SK-N-SH (cell line): ENCODE results near the gene BRS3. TPM values are rescaled to one million over a fixed set of nuclear protein-coding genes. Genes with fewer than 3 reads are reported as not detected.

Experiments
- CTCF ChIA-PET: fragments of 300-600, 350-600 bp; formaldehyde crosslinking; extraction: SDS; loops from one replicate; lab custom pipeline; 2021; lab: Yijun Ruan, JAX
- POLR2A ChIA-PET: fragments of 350-600 bp; sonication (Branson Sonifier 250); formaldehyde crosslinking; extraction: SDS; loops from one replicate; lab custom pipeline; 2020; ENCODE audit warnings: antibody characterized with exemption, inconsistent platforms; lab: Yijun Ruan, JAX
- DNase-seq: peaks from one replicate; pipeline ENCODE4 v3.0.0; 2012
- H2AFZ ChIP-seq: fragments of 200-600 bp; sonication (generic); 2 replicates; pipeline ENCODE4 v1.8.1; 2016; ENCODE audit warnings: antibody characterized with exemption, mild to moderate bottlenecking, low read depth
- H3F3A ChIP-seq: fragments of 200-600 bp; sonication (generic); replicated peaks from 2 replicates; pipeline ENCODE3; 2016; ENCODE audit warnings: antibody characterized with exemption, mild to moderate bottlenecking; ENCODE audit not compliant: insufficient read depth
- H3K27ac ChIP-seq, 2 experiments: fragments of 200-500 bp in 1 of 2; fragments of 200-600 bp in 1 of 2; sonication (Bioruptor generic) in 1 of 2; sonication (generic), shearing (Covaris generic) in 1 of 2; 2 replicates each; pipeline versions ENCODE4 v1.5.1 to v1.6.1; 2014 to 2016; ENCODE audit warnings: low read depth in 2 of 2, inconsistent platforms in 1 of 2, low read length in 1 of 2, mild to moderate bottlenecking in 1 of 2, mixed read lengths in 1 of 2
- H3K27me3 ChIP-seq: fragments of 200-600 bp; sonication (generic), shearing (Covaris generic); 2 replicates; pipeline ENCODE4 v1.6.1; 2016; ENCODE audit warnings: mixed run types; ENCODE audit not compliant: insufficient read depth
- H3K36me3 ChIP-seq, 2 experiments: fragments of 200-500 bp in 1 of 2; fragments of 200-600 bp in 1 of 2; sonication (Bioruptor generic) in 1 of 2; sonication (generic) in 1 of 2; replicated peaks in 1 of 2; 2 replicates each; pipeline versions ENCODE3 to v1.5.1; 2014 to 2016; ENCODE audit warnings: low read length in 1 of 2, mild to moderate bottlenecking in 1 of 2; ENCODE audit not compliant: insufficient read depth in 2 of 2, control insufficient read depth in 1 of 2
- H3K4me1 ChIP-seq, 2 experiments: fragments of 200-500 bp in 1 of 2; fragments of 200-600 bp in 1 of 2; sonication (Bioruptor generic) in 1 of 2; sonication (generic), shearing (Covaris generic) in 1 of 2; 2 replicates each; pipeline versions ENCODE4 v1.5.1 to v1.6.1; 2014 to 2016; ENCODE audit warnings: low read depth in 1 of 2, low read length in 1 of 2, mixed run types in 1 of 2; ENCODE audit not compliant: insufficient read depth in 2 of 2, control insufficient read depth in 1 of 2
- H3K4me2 ChIP-seq: fragments of 200-600 bp; sonication (generic), shearing (Covaris generic); 2 replicates; pipeline ENCODE4 v1.6.1; 2017; ENCODE audit warnings: mixed run types
- H3K4me3 ChIP-seq, 2 experiments: fragments of 200-500 bp in 1 of 2; fragments of 200-600 bp in 1 of 2; sonication (Bioruptor generic) in 1 of 2; sonication (generic), shearing (Covaris generic) in 1 of 2; 2 replicates each; pipeline versions ENCODE4 v1.5.1 to v1.8.1; 2014 to 2016; ENCODE audit warnings: low read depth in 2 of 2, inconsistent platforms in 1 of 2, low read length in 1 of 2, mild to moderate bottlenecking in 1 of 2, mixed read lengths in 1 of 2, moderate library complexity in 1 of 2
- H3K79me2 ChIP-seq: fragments of 200-600 bp; sonication (generic); 2 replicates; pipeline ENCODE4 v1.8.1; 2017; ENCODE audit warnings: mild to moderate bottlenecking; ENCODE audit not compliant: insufficient read depth
- H3K9ac ChIP-seq: fragments of 200-600 bp; sonication (generic); 2 replicates; pipeline ENCODE4 v1.6.1; 2017; ENCODE audit warnings: mixed run types
- H3K9me2 ChIP-seq: fragments of 200-600 bp; sonication (generic); 2 replicates; pipeline ENCODE4 v1.6.1; 2017; ENCODE audit warnings: mixed run types
- H3K9me3 ChIP-seq: fragments of 200-600 bp; sonication (generic); 2 replicates; pipeline ENCODE4 v1.6.1; 2017; ENCODE audit warnings: mixed run types, mild to moderate bottlenecking, moderate library complexity
- H4K20me1 ChIP-seq: fragments of 200-600 bp; sonication (generic); 2 replicates; pipeline ENCODE4 v1.6.1; 2017; ENCODE audit warnings: mild to moderate bottlenecking, mixed run types; ENCODE audit not compliant: insufficient read depth
- CHD2 ChIP-seq: fragments of 150-350 bp; IDR thresholded peaks from 2 replicates; pipeline ENCODE4 v1.6.1; 2018; ENCODE audit warnings: low read length; ENCODE audit not compliant: partially characterized antibody
- ELF1 ChIP-seq: IDR thresholded peaks from 2 replicates; pipeline ENCODE4 v1.4.0; 2012
- FOSL2 ChIP-seq: IDR thresholded peaks from 2 replicates; pipeline ENCODE4 v1.4.0; 2012; ENCODE audit warnings: low read depth, mild to moderate bottlenecking, moderate library complexity, borderline replicate concordance
- FOXJ3 ChIP-seq: sonication (generic); formaldehyde crosslinking; IDR thresholded peaks from 2 replicates; pipeline ENCODE4 v1.5.1; 2020; ENCODE audit warnings: mild to moderate bottlenecking, missing genetic modification reagents
- FOXM1 ChIP-seq: IDR thresholded peaks from 2 replicates; pipeline ENCODE4 v1.4.0; 2012; ENCODE audit warnings: low read depth, mild to moderate bottlenecking
- GABPA ChIP-seq: IDR thresholded peaks from 2 replicates; pipeline ENCODE4 v1.4.0; 2012; ENCODE audit warnings: low read depth, mild to moderate bottlenecking
- GATA2 ChIP-seq: sonication (generic); formaldehyde crosslinking; IDR thresholded peaks from 2 replicates; pipeline ENCODE4 v1.5.0; 2020; ENCODE audit warnings: mild to moderate bottlenecking, missing genetic modification reagents
- MAX ChIP-seq: IDR thresholded peaks from 2 replicates; pipeline ENCODE4 v1.4.0; 2012; ENCODE audit warnings: low read depth
- NFIC ChIP-seq: IDR thresholded peaks from 2 replicates; pipeline ENCODE4 v1.4.0; 2012; ENCODE audit warnings: borderline replicate concordance
- RFX5 ChIP-seq: IDR thresholded peaks from 2 replicates; pipeline ENCODE4 v1.6.1; 2012; ENCODE audit warnings: mild to moderate bottlenecking, improper control_type of control experiment, low read length
- RXRA ChIP-seq: IDR thresholded peaks from 2 replicates; pipeline ENCODE4 v1.4.0; 2012; ENCODE audit warnings: low read depth, mild to moderate bottlenecking, borderline replicate concordance
- SMC3 ChIP-seq: IDR thresholded peaks from 2 replicates; pipeline ENCODE4 v1.6.1; 2012; ENCODE audit warnings: low read depth, low read length, improper control_type of control experiment
- TEAD4 ChIP-seq: IDR thresholded peaks from 2 replicates; pipeline ENCODE4 v1.4.0; 2012; ENCODE audit warnings: mild to moderate bottlenecking, borderline replicate concordance; ENCODE audit not compliant: insufficient read depth
- USF2 ChIP-seq: fragments of 150-350 bp; IDR thresholded peaks from 2 replicates; pipeline ENCODE4 v1.6.1; 2017; ENCODE audit warnings: antibody characterized with exemption, low read length, low read depth, borderline replicate concordance
- YY1 ChIP-seq: IDR thresholded peaks from 2 replicates; pipeline ENCODE4 v1.4.0; 2012; ENCODE audit warnings: low read depth, mild to moderate bottlenecking
- WGBS: methylation state at CpG from one replicate; pipeline ENCODE4 v1.1.6; 2017; ENCODE audit warnings: low lambda C conversion rate; 5-methylcytosine and 5-hydroxymethylcytosine counted together
- polyA plus RNA-seq, 3 experiments: library from polyadenylated mRNA; depleted of rRNA; stranded (reverse); fragments of >200 nt; gene quantifications; 2 replicates each; pipeline ENCODE4 v1.2.3, GENCODE V29; 2012

BRS3 gene
- polyA plus RNA-seq, 1 of the 3 experiments (the other 2 are of a cell fraction) = not detected

DNA sequence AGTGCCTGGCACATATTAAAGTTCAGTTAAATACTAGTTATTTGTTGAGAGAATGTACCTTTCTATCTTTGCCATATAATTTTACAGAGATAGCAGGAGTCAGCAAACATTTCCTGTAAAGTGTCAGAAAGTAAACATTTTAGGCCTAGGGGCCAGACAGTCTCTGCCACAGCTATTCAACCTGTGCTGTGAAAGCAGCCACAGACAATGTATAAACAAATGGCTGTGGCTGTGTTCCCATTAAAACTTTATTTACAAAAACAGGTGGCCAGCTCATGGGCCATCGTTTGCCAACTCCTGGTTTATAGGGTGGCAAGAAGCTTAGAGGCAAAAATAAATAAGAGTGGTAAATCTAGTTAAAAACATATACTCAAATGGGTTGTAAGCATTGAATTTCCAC is 34.0 kb upstream of the BRS3 start:
- Histone ChIP-seq H3K9ac (no peak overlapping the region), H3K36me3 (no peaks in the 10 kb centered on the region), H3K79me2 (no peaks in the 10 kb centered on the region), H3K27me3 (no peaks in the 10 kb centered on the region), H3K4me2 (no peak overlapping the region), H3K9me2 (no peaks in the 10 kb centered on the region), H3F3A (no peaks in the 10 kb centered on the region), H3K4me1 (no peaks in the 10 kb centered on the region; a peak in 1 of 4 replicates), H3K4me3 (no peak overlapping the region), H2AFZ (no peak overlapping the region), H3K9me3 (no peaks in the 10 kb centered on the region), H4K20me1 (no peaks in the 10 kb centered on the region), H3K27ac (no peak overlapping the region)
- TF ChIP-seq TEAD4 (no peak), CHD2 (no peak), MAX (no peak), GATA2 (no peak), FOXM1 (no peak), RFX5 (no peak), YY1 (no peak), FOXJ3 (CRISPR knock-in tag) (no peak), ELF1 (no peak), USF2 (no peak)
- ChIA-PET CTCF (interaction anchor here (0.9 kb wide), 1 partner anchor 425 kb away, joined by 3 read pairs; no protein-coding TSS in a partner anchor), POLR2A (no interaction called here)
- 0% methylated on average over 1 of the region's 1 CpG for WGBS
- DNase-seq = no peak

- 23% methylated on average over 6 of the region's 6 CpGs for WGBS
- Histone ChIP-seq H3K36me3 (no peaks in the 10 kb centered on the region), H3K4me2 (no peak overlapping the region), H3K9me2 (no peaks in the 10 kb centered on the region), H3K4me3 (no peak overlapping the region), H3F3A (no peaks in the 10 kb centered on the region), H3K27ac (no peak overlapping the region), H2AFZ (no peak overlapping the region), H4K20me1 (no peaks in the 10 kb centered on the region), H3K9ac (no peak overlapping the region), H3K4me1 (no peaks in the 10 kb centered on the region; a peak in 1 of 4 replicates), H3K79me2 (no peaks in the 10 kb centered on the region), H3K27me3 (no peaks in the 10 kb centered on the region), H3K9me3 (no peaks in the 10 kb centered on the region)
- DNase-seq = no peak
- ChIA-PET CTCF (interaction anchor here (0.6 kb wide), 1 partner anchor 161 kb away, joined by 3 read pairs; no protein-coding TSS in a partner anchor), POLR2A (no interaction called here)
- TF ChIP-seq SMC3 (no peak), GABPA (no peak), MAX (no peak), RXRA (no peak), FOSL2 (no peak), NFIC (no peak)
Observed at GRCh38 chrX:136456133-136456532, 31.6 kb upstream of the BRS3 start.
